Measurements from ENCODE around the gene PRRC2B. TPM values are rescaled to one million over a fixed set of nuclear protein-coding genes. Genes with fewer than 3 reads are reported as not detected.

PRRC2B gene
- total RNA-seq, 2 experiments from 2014 or later: 215 to 216 TPM

GRCh38 chr9:131423171-131423581 lies 29.3 kb downstream of the PRRC2B start:
- H3K4me3 Mint-ChIP-seq: no peak overlapping the region
- DNase-seq (no peak), ATAC-seq (peak; percentile 12)
- ChIA-PET CTCF (no interaction called here), POLR2A (no interaction called here)
- no peaks in the 10 kb centered on the region for H3K9me3 Mint-ChIP-seq (ENCODE audit: insufficient read depth)
- H3K27ac Mint-ChIP-seq: peak overlapping the region; percentile 74
- H3K36me3 Mint-ChIP-seq (ENCODE audit: low read depth): peaks cover 62% of the 10 kb centered on the region
- no peaks in the 10 kb centered on the region for H3K27me3 Mint-ChIP-seq (ENCODE audit: low read depth)
- H3K4me1 Mint-ChIP-seq (ENCODE audit: low read depth): peaks cover 64% of the 10 kb centered on the region

- POLR2A ChIA-PET: no interaction called here
- no peaks in the 10 kb centered on the region for H3K27me3 Mint-ChIP-seq (ENCODE audit: low read depth)
- CTCF ChIA-PET: no interaction called here
- no peaks in the 10 kb centered on the region for H3K9me3 Mint-ChIP-seq (ENCODE audit: insufficient read depth)
- H3K36me3 Mint-ChIP-seq (ENCODE audit: low read depth): peaks cover 53% of the 10 kb centered on the region
- no peak for ATAC-seq
- DNase-seq: no peak
- no peak overlapping the region for H3K4me3 Mint-ChIP-seq
- no peak overlapping the region for H3K27ac Mint-ChIP-seq
- peaks cover 51% of the 10 kb centered on the region for H3K4me1 Mint-ChIP-seq (ENCODE audit: low read depth)
Measured at GRCh38 chr9:131426545-131426944, 32.7 kb downstream of the PRRC2B start.

GRCh38 chr9:131429121-131430012 lies 35.5 kb downstream of the PRRC2B start:
- Mint-ChIP-seq H3K4me1 (ENCODE audit: low read depth) (peaks cover 49% of the 10 kb centered on the region), H3K4me3 (no peak overlapping the region), H3K9me3 (ENCODE audit: insufficient read depth) (no peaks in the 10 kb centered on the region), H3K36me3 (ENCODE audit: low read depth) (peaks cover 56% of the 10 kb centered on the region), H3K27me3 (ENCODE audit: low read depth) (no peaks in the 10 kb centered on the region), H3K27ac (peak overlapping the region; percentile 70)
- CTCF ChIA-PET: interaction anchor here (1.1 to 2.0 kb wide), 3 partner anchors 11 to 24 kb away, joined by 3 to 5 read pairs (median 5); no protein-coding TSS in a partner anchor
- POLR2A ChIA-PET: no interaction called here
- DNase-seq: no peak
- peak; percentile 44 for ATAC-seq

GRCh38 chr9:131432050-131432449 lies 38.2 kb downstream of the PRRC2B start:
- Mint-ChIP-seq H3K36me3 (ENCODE audit: low read depth) (peaks cover 58% of the 10 kb centered on the region), H3K9me3 (ENCODE audit: insufficient read depth) (no peaks in the 10 kb centered on the region), H3K27ac (peak overlapping the region; percentile 81), H3K27me3 (ENCODE audit: low read depth) (no peaks in the 10 kb centered on the region), H3K4me1 (ENCODE audit: low read depth) (peaks cover 48% of the 10 kb centered on the region), H3K4me3 (no peak overlapping the region)
- ATAC-seq: no peak
- POLR2A ChIA-PET: no interaction called here
- no peak for DNase-seq
- CTCF ChIA-PET: no interaction called here

- CTCF ChIA-PET: interaction anchor here (1.1 kb wide), 1 partner anchor 83 kb away, joined by 3 read pairs; no protein-coding TSS in a partner anchor
- peak overlapping the region; percentile 81 for H3K27ac Mint-ChIP-seq
- H3K36me3 Mint-ChIP-seq (ENCODE audit: low read depth): peaks cover 60% of the 10 kb centered on the region
- no peak overlapping the region for H3K4me3 Mint-ChIP-seq
- POLR2A ChIA-PET: interaction anchor here (1.1 kb wide), 1 partner anchor 20 kb away, joined by 3 read pairs; no protein-coding TSS in a partner anchor
- H3K4me1 Mint-ChIP-seq (ENCODE audit: low read depth): peaks cover 43% of the 10 kb centered on the region
- ATAC-seq (no peak), DNase-seq (no peak)
- no peaks in the 10 kb centered on the region for H3K27me3 Mint-ChIP-seq (ENCODE audit: low read depth)
- no peaks in the 10 kb centered on the region for H3K9me3 Mint-ChIP-seq (ENCODE audit: insufficient read depth)
Measured at GRCh38 chr9:131432597-131433301, 38.9 kb downstream of the PRRC2B start.

GRCh38 chr9:131433302-131433854 lies 39.5 kb downstream of the PRRC2B start:
- no peak for ATAC-seq
- H3K4me1 Mint-ChIP-seq (ENCODE audit: low read depth): peaks cover 43% of the 10 kb centered on the region
- ChIA-PET CTCF (interaction anchor here (1.1 kb wide), 2 partner anchors 28 to 83 kb away, joined by 3 read pairs; no protein-coding TSS in a partner anchor), POLR2A (interaction anchor here (1.1 kb wide), 1 partner anchor 20 kb away, joined by 3 read pairs; no protein-coding TSS in a partner anchor)
- no peak overlapping the region for H3K4me3 Mint-ChIP-seq
- DNase-seq: no peak
- no peaks in the 10 kb centered on the region for H3K27me3 Mint-ChIP-seq (ENCODE audit: low read depth)
- H3K9me3 Mint-ChIP-seq (ENCODE audit: insufficient read depth): no peaks in the 10 kb centered on the region
- H3K36me3 Mint-ChIP-seq (ENCODE audit: low read depth): peaks cover 64% of the 10 kb centered on the region
- peak overlapping the region; percentile 41 for H3K27ac Mint-ChIP-seq

- no peaks in the 10 kb centered on the region for H3K27me3 Mint-ChIP-seq (ENCODE audit: low read depth)
- H3K9me3 Mint-ChIP-seq (ENCODE audit: insufficient read depth): no peaks in the 10 kb centered on the region
- ATAC-seq: no peak
- peaks cover 33% of the 10 kb centered on the region for H3K4me1 Mint-ChIP-seq (ENCODE audit: low read depth)
- H3K36me3 Mint-ChIP-seq (ENCODE audit: low read depth): peaks cover 71% of the 10 kb centered on the region
- ChIA-PET POLR2A (interaction anchor here (0.6 kb wide), 1 partner anchor 340 kb away, joined by 3 read pairs; no protein-coding TSS in a partner anchor), CTCF (no interaction called here)
- DNase-seq: no peak
- H3K4me3 Mint-ChIP-seq: no peak overlapping the region
- H3K27ac Mint-ChIP-seq: peak overlapping the region; percentile 65
Measured at GRCh38 chr9:131434673-131435072, 40.8 kb downstream of the PRRC2B start.

GRCh38 chr9:131436376-131436775 lies 42.5 kb downstream of the PRRC2B start:
- H3K27ac Mint-ChIP-seq: peak overlapping the region; percentile 60
- DNase-seq (no peak), ATAC-seq (no peak)
- H3K9me3 Mint-ChIP-seq (ENCODE audit: insufficient read depth): no peaks in the 10 kb centered on the region
- H3K36me3 Mint-ChIP-seq (ENCODE audit: low read depth): peaks cover 77% of the 10 kb centered on the region
- no peak overlapping the region for H3K4me3 Mint-ChIP-seq
- H3K27me3 Mint-ChIP-seq (ENCODE audit: low read depth): no peaks in the 10 kb centered on the region
- CTCF ChIA-PET: interaction anchor here (1.2 to 1.7 kb wide), 2 partner anchors 15 to 87 kb away, joined by 3 to 7 read pairs; no protein-coding TSS in a partner anchor
- peaks cover 34% of the 10 kb centered on the region for H3K4me1 Mint-ChIP-seq (ENCODE audit: low read depth)
- POLR2A ChIA-PET: no interaction called here

GRCh38 chr9:131436865-131437271 lies 43.0 kb downstream of the PRRC2B start:
- POLR2A ChIA-PET: interaction anchor here (0.7 kb wide), 1 partner anchor 18 kb away, joined by 3 read pairs; no protein-coding TSS in a partner anchor
- Mint-ChIP-seq H3K27ac (peak overlapping the region; percentile 60), H3K27me3 (ENCODE audit: low read depth) (no peaks in the 10 kb centered on the region), H3K4me3 (no peak overlapping the region), H3K36me3 (ENCODE audit: low read depth) (peaks cover 81% of the 10 kb centered on the region), H3K9me3 (ENCODE audit: insufficient read depth) (no peaks in the 10 kb centered on the region), H3K4me1 (ENCODE audit: low read depth) (peaks cover 39% of the 10 kb centered on the region)
- CTCF ChIA-PET: interaction anchor here (1.2 to 1.7 kb wide), 2 partner anchors 16 to 87 kb away, joined by 3 to 7 read pairs; no protein-coding TSS in a partner anchor
- ATAC-seq: no peak
- no peak for DNase-seq

GRCh38 chr9:131438190-131438589 lies 44.3 kb downstream of the PRRC2B start:
- peaks cover 31% of the 10 kb centered on the region for H3K4me1 Mint-ChIP-seq (ENCODE audit: low read depth)
- ATAC-seq (no peak), DNase-seq (no peak)
- no peaks in the 10 kb centered on the region for H3K27me3 Mint-ChIP-seq (ENCODE audit: low read depth)
- no peak overlapping the region for H3K27ac Mint-ChIP-seq
- peaks cover 79% of the 10 kb centered on the region for H3K36me3 Mint-ChIP-seq (ENCODE audit: low read depth)
- CTCF ChIA-PET: interaction anchor here (1.2 kb wide), 1 partner anchor 88 kb away, joined by 4 read pairs; no protein-coding TSS in a partner anchor
- POLR2A ChIA-PET: interaction anchor here (0.5 to 1.1 kb wide), 2 partner anchors 20 to 64 kb away, joined by 3 to 4 read pairs; no protein-coding TSS in a partner anchor
- H3K9me3 Mint-ChIP-seq (ENCODE audit: insufficient read depth): no peaks in the 10 kb centered on the region
- no peak overlapping the region for H3K4me3 Mint-ChIP-seq

- CTCF ChIA-PET: interaction anchor here (1.6 kb wide), 1 partner anchor 32 kb away, joined by 4 read pairs; no protein-coding TSS in a partner anchor
Measured at GRCh38 chr9:131439224-131439623, 45.3 kb downstream of the PRRC2B start.

More at GRCh38 chr9:131439224-131439623, 45.3 kb downstream of the PRRC2B start:
- Mint-ChIP-seq H3K4me1 (ENCODE audit: low read depth) (peaks cover 27% of the 10 kb centered on the region), H3K9me3 (ENCODE audit: insufficient read depth) (no peaks in the 10 kb centered on the region), H3K36me3 (ENCODE audit: low read depth) (peaks cover 75% of the 10 kb centered on the region), H3K27ac (peak overlapping the region; percentile 5), H3K4me3 (no peak overlapping the region), H3K27me3 (ENCODE audit: low read depth) (no peaks in the 10 kb centered on the region)
- ATAC-seq (no peak), DNase-seq (no peak)
- POLR2A ChIA-PET: interaction anchor here (1.2 kb wide), 1 partner anchor 21 kb away, joined by 5 read pairs; no protein-coding TSS in a partner anchor

Measured in activated CD8-positive, alpha-beta T cell treated with anti-CD3 and anti-CD28 coated beads, Interleukin-2, amount 10 ng/mL, durations not matched to agents 7 days and 5 days (primary cell).